ENCODE data around the gene TMIE.

The TMIE gene

GRCh38 chr3:46669191-46669999 lies 31.8 kb upstream of the TMIE start:
- no peak for DNase-seq

GRCh38 chr3:46670000-46670890 lies 30.9 kb upstream of the TMIE start:
- no peak for DNase-seq

GRCh38 chr3:46670891-46671427 lies 30.2 kb upstream of the TMIE start:
- no peak for DNase-seq

GRCh38 chr3:46671541-46672348 lies 29.4 kb upstream of the TMIE start:
- DNase-seq, result no peak

- DNase-seq, result no peak
Measured at GRCh38 chr3:46672349-46672695, 28.9 kb upstream of the TMIE start.

GRCh38 chr3:46673151-46674030 lies 27.8 kb upstream of the TMIE start:
- DNase-seq, result no peak

- DNase-seq, result no peak
Measured at GRCh38 chr3:46674031-46674845, 27.0 kb upstream of the TMIE start.

GRCh38 chr3:46675426-46675825 lies 25.8 kb upstream of the TMIE start:
- no peak for DNase-seq

- no peak for DNase-seq
Measured at GRCh38 chr3:46675843-46676567, 25.2 kb upstream of the TMIE start.

- DNase-seq, result no peak
Measured at GRCh38 chr3:46676601-46677410, 24.4 kb upstream of the TMIE start.

GRCh38 chr3:46677411-46677726 lies 23.8 kb upstream of the TMIE start:
- DNase-seq, result no peak

GRCh38 chr3:46678280-46678679 lies 22.9 kb upstream of the TMIE start:
- no peak for DNase-seq

- no peak for DNase-seq
Measured at GRCh38 chr3:46679681-46680080, 21.5 kb upstream of the TMIE start.

- no peak for DNase-seq
Measured at GRCh38 chr3:46680298-46680826, 20.8 kb upstream of the TMIE start.

GRCh38 chr3:46681387-46681786 lies 19.8 kb upstream of the TMIE start:
- DNase-seq, result no peak

GRCh38 chr3:46681856-46682540 lies 19.2 kb upstream of the TMIE start:
- DNase-seq, result no peak

GRCh38 chr3:46682974-46683373 lies 18.2 kb upstream of the TMIE start:
- DNase-seq, result no peak

GRCh38 chr3:46684891-46685290 lies 16.3 kb upstream of the TMIE start:
- no peak for DNase-seq

- no peak for DNase-seq
Measured at GRCh38 chr3:46685446-46685845, 15.7 kb upstream of the TMIE start.
